Aorta (tissue), 5 donors: ENCODE measurements around the gene NDUFS2. TPM values are rescaled to one million over a fixed set of nuclear protein-coding genes. Genes with fewer than 3 reads are reported as not detected.

ENCODE experiments used
- ATAC-seq: fragments of 200-7000 bp; cut with Tn5 transposase; one replicate; pipeline ENCODE4 v1.9.1; 2022; ENCODE audit warnings: moderate library complexity; ENCODE audit not compliant: low FRiP score
- DNase-seq, 2 donors: peaks; one replicate each; pipeline ENCODE4 v3.0.0-alpha.2; 2020
- H3K27ac ChIP-seq, 2 donors: one replicate each; pipeline ENCODE4 v1.5.1; 2013; ENCODE audit warnings: low read length in 2 of 2, mild to moderate bottlenecking in 2 of 2, moderate library complexity in 2 of 2, control low read depth in 1 of 2, inconsistent platforms in 1 of 2, low read depth in 1 of 2
- H3K27me3 ChIP-seq, 2 donors: one replicate each; pipeline ENCODE4 v1.6.1; 2013; ENCODE audit warnings: control low read depth in 1 of 2, low read length in 1 of 2, mild to moderate bottlenecking in 1 of 2, moderate library complexity in 1 of 2; ENCODE audit not compliant: insufficient read depth in 2 of 2, control insufficient read depth in 1 of 2
- H3K36me3 ChIP-seq, 2 donors: one replicate each; pipeline ENCODE4 v1.6.1; 2013; ENCODE audit warnings: control low read depth in 1 of 2, low read length in 1 of 2, mild to moderate bottlenecking in 1 of 2; ENCODE audit not compliant: insufficient read depth in 2 of 2, control insufficient read depth in 1 of 2
- H3K4me1 ChIP-seq, 2 donors: one replicate each; pipeline ENCODE4 v1.6.1; 2013; ENCODE audit warnings: low read length in 2 of 2, control low read depth in 1 of 2, mild to moderate bottlenecking in 1 of 2, moderate library complexity in 1 of 2; ENCODE audit not compliant: insufficient read depth in 2 of 2, control insufficient read depth in 1 of 2
- H3K4me3 ChIP-seq, 2 donors: one replicate each; pipeline ENCODE4 v1.5.1; 2013; ENCODE audit warnings: low read length in 2 of 2, control low read depth in 1 of 2, mild to moderate bottlenecking in 1 of 2
- H3K9me3 ChIP-seq: one replicate; pipeline ENCODE4 v1.6.1; 2013; ENCODE audit warnings: mild to moderate bottlenecking, low read length; ENCODE audit not compliant: control insufficient read depth
- WGBS, 2 donors: extraction: QIAGEN DNeasy Blood & Tissue Kit; methylation state at CpG; one replicate each; pipeline ENCODE4 v1.1.7; 2013; 5-methylcytosine and 5-hydroxymethylcytosine counted together
- intact Hi-C, 2 donors: fragments of 100-400 bp; cut with DNase I; formaldehyde crosslinking; loops; one replicate each; pipeline versions ENCODE4 v1.14.2 to v1.15.0; 2022
- polyA plus RNA-seq, 2 donors: library from polyadenylated mRNA; stranded (reverse); fragments of 200-250 nt; gene quantifications; one replicate each; pipeline ENCODE4 v1.2.3, GENCODE V29; 2013
- total RNA-seq, 2 donors: library from RNA; stranded (reverse); fragmentation: NEBNext Ultra II Directional; extraction: Animal tissue kit (Norgen Biotek cat#: 25700); gene quantifications; one replicate each; pipeline ENCODE4 v1.2.1, GENCODE V29; 2021
- donor health status: healthy with polysubstance abuse.
- donor health status: Bipolar disorder and iron deficiency.
- donor health status: DM: no; HTN: no; CAD: no.
- donor health status: DM: no; HTN: no; CAD: no.
- donor health status: DM: yes; HTN: yes; CAD: no.

The NDUFS2 gene
- total and polyA plus RNA-seq, 4 donors: 55.3 to 88.1 (median 63.8) TPM

DNA sequence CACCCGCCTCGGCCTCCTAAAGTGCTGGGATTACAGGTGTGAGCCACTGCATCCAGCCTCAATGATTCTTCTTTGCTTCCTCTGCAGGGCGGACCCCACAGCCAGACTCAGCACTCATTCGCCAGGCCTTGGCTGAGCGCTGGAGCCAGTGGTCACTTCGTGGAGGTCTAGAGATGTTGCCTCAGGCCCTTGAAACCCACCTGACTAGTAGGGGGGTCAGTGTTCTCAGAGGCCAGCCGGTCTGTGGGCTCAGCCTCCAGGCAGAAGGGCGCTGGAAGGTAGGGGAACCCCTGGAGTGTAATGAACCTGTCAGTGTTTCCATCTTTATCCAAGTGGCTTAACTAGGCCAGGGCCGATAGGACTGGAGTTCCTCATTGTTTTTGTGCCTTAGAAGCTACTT lies 33.3 kb upstream of the NDUFS2 start:
- ATAC-seq (no peak), DNase-seq (peak; percentile 35 to 44)
- H3K4me3 ChIP-seq: no peak overlapping the region
- no peaks in the 10 kb centered on the region for H3K4me1 ChIP-seq
- intact Hi-C loops: no loop called here
- H3K36me3 ChIP-seq: peaks cover 0 to 2% of the 10 kb centered on the region in 2 donors
- H3K27me3 ChIP-seq: no peaks in the 10 kb centered on the region
- no peaks in the 10 kb centered on the region for H3K9me3 ChIP-seq
- 90 to 96% methylated on average over 9 of the region's 9 CpGs for WGBS, 2 donors
- H3K27ac ChIP-seq: no peak overlapping the region

DNA sequence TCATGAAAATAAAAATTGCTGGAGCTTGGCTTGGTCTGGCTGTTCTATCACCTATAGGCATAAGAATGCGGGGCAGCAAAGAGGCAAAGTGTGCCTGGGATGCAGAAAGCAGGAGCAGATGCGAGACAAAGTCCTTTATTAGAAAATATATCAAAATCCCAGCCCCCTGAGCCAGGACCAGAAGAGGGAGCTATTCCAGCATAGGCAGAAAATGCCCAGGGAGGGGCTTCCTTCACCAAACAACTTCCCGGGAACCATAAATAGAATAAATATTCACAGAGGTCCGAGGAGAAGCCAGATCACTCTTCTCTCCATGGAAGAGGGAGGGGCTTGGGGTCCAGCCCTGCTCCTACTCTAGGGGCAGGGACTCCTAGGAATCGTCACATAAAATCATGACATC lies 31.0 kb upstream of the NDUFS2 start:
- peak; percentile 15 to 20 for DNase-seq
- no peaks in the 10 kb centered on the region for H3K9me3 ChIP-seq
- no peak overlapping the region for H3K4me3 ChIP-seq
- H3K27me3 ChIP-seq: no peaks in the 10 kb centered on the region
- H3K36me3 ChIP-seq: peaks cover 0 to 4% of the 10 kb centered on the region in 2 donors
- no peak overlapping the region for H3K27ac ChIP-seq
- intact Hi-C loops: no loop called here
- no peak for ATAC-seq
- 44 to 48% methylated on average over 5 of the region's 5 CpGs for WGBS, 2 donors
- no peaks in the 10 kb centered on the region for H3K4me1 ChIP-seq

DNA sequence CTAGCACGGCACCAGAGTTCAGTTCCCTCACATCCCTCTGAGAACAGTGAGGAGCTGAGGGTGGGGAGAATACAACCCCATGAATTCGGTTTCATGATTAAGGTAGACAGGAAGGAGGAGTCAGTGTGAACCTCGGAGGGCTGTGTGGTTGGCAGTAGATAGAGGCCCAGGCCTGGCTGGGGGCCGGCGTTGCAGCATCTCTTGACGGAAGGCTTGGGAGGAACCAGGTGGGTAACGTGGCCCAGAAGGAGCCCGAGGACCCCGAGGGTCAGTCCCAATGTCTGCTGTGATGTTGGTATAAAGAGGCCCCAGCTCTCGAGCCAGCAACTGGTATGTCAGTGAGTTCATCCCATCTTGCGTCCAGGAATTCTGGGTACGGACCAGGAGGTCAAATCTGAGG lies 30.5 kb upstream of the NDUFS2 start:
- WGBS, 2 donors: 80 to 82% methylated on average over 12 of the region's 12 CpGs
- no peak overlapping the region for H3K27ac ChIP-seq
- intact Hi-C loops: no loop called here
- peaks cover 0 to 4% of the 10 kb centered on the region in 2 donors for H3K36me3 ChIP-seq
- ATAC-seq (no peak), DNase-seq (peak; percentile 36 to 63)
- H3K27me3 ChIP-seq: no peaks in the 10 kb centered on the region
- H3K9me3 ChIP-seq: no peaks in the 10 kb centered on the region
- H3K4me3 ChIP-seq: no peak overlapping the region
- H3K4me1 ChIP-seq: no peaks in the 10 kb centered on the region

- DNase-seq (peak in 1 of 2 donors; percentile 19), ATAC-seq (no peak)
- Histone ChIP-seq H3K4me1 (no peaks in the 10 kb centered on the region), H3K4me3 (no peak overlapping the region), H3K9me3 (no peaks in the 10 kb centered on the region), H3K27me3 (no peaks in the 10 kb centered on the region), H3K36me3 (peaks cover 0 to 4% of the 10 kb centered on the region in 2 donors), H3K27ac (no peak overlapping the region)
- intact Hi-C loops: no loop called here
- WGBS, 2 donors: 57 to 65% methylated on average over 1 of the region's 1 CpG
Measured at GRCh38 chr1:161172349-161172748, 29.8 kb upstream of the NDUFS2 start.

GRCh38 chr1:161172776-161173376 lies 29.3 kb upstream of the NDUFS2 start:
- ATAC-seq: no peak
- peak overlapping the region in 1 of 2 donors; percentile 20 for H3K27ac ChIP-seq

DNA sequence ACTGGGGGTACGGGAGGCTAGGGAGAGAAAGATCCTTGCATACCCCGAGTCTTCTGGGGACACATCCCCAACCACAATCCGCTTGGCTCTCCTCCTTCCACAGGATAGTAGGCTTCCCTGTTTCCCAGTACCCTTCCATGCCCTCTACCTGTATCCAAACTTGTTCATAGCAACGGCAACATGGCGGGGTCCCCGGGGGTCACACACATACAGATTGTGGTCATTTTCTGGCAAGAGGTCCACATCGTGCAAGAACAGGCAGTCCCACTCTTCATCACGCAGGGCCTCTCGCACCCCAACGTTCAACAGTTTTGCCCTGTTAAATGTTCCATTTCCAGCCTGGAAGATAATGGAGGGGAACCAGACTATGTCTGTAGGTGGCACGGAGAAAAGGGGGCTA lies 28.5 kb upstream of the NDUFS2 start:
- no peak overlapping the region for H3K4me3 ChIP-seq
- H3K4me1 ChIP-seq: no peaks in the 10 kb centered on the region
- DNase-seq (peak; percentile 34 to 59), ATAC-seq (no peak)
- intact Hi-C loops: no loop called here
- 92 to 93% methylated on average over 11 of the region's 11 CpGs for WGBS, 2 donors
- no peaks in the 10 kb centered on the region for H3K27me3 ChIP-seq
- no peak overlapping the region for H3K27ac ChIP-seq
- H3K36me3 ChIP-seq: peaks cover 0 to 4% of the 10 kb centered on the region in 2 donors
- H3K9me3 ChIP-seq: no peaks in the 10 kb centered on the region

More at GRCh38 chr1:161172776-161173376, 29.3 kb upstream of the NDUFS2 start:
- H3K36me3 ChIP-seq: peaks cover 0 to 4% of the 10 kb centered on the region in 2 donors
- H3K27me3 ChIP-seq: no peaks in the 10 kb centered on the region
- peak; percentile 45 to 78 for DNase-seq
- no peak overlapping the region for H3K4me3 ChIP-seq
- no peaks in the 10 kb centered on the region for H3K4me1 ChIP-seq
- 23 to 26% methylated on average over 4 of the region's 4 CpGs for WGBS, 2 donors
- intact Hi-C loops: no loop called here
- no peaks in the 10 kb centered on the region for H3K9me3 ChIP-seq

- no peaks in the 10 kb centered on the region for H3K27me3 ChIP-seq
- no peaks in the 10 kb centered on the region for H3K4me1 ChIP-seq
- peaks cover 0 to 4% of the 10 kb centered on the region in 2 donors for H3K36me3 ChIP-seq
- ATAC-seq (no peak), DNase-seq (peak in 1 of 2 donors; percentile 73)
- no peak overlapping the region for H3K4me3 ChIP-seq
- intact Hi-C loops: no loop called here
- no peaks in the 10 kb centered on the region for H3K9me3 ChIP-seq
- WGBS, 2 donors: 93 to 94% methylated on average over 11 of the region's 11 CpGs
- no peak overlapping the region for H3K27ac ChIP-seq
Measured at GRCh38 chr1:161174911-161175310, 27.3 kb upstream of the NDUFS2 start.

DNA sequence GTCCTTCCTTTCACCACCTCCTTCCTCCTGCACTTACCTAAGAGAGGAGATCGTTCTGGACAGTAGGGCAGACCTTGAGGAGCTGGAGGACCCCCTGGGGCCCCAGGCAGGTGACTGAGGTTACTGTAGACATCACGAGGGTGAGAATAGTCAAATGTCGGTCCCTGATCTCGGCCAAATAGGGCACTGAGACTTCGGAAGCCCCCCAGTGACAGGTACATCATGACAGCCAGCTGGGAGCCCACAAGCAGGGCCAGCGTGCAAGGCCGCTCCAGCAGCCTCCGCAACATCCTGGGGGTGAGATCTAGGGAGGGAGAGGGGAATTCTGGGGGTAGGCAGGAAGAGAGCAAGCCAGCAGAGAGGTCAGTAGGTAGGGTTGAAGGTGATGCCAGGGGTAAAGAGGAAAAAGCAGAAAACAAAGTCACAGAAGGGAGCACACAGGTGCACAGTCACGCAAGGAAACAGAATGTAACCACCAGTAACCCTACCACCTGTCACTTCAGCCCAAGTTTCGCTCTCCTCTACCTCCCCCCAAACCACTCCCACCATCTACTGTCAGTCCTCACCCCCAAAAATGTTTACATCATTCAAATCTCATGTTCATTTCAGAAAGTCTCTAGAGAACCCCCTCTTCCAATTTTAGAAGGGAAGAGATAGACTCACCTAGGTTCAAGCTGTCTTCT lies 26.3 kb upstream of the NDUFS2 start:
- DNase-seq (peak; percentile 40 to 69), ATAC-seq (no peak)
- intact Hi-C loops: no loop called here
- Histone ChIP-seq H3K9me3 (no peaks in the 10 kb centered on the region), H3K27ac (no peak overlapping the region), H3K36me3 (peaks cover 0 to 4% of the 10 kb centered on the region in 2 donors), H3K4me3 (no peak overlapping the region), H3K27me3 (no peaks in the 10 kb centered on the region), H3K4me1 (no peaks in the 10 kb centered on the region)
- 87 to 89% methylated on average over 10 of the region's 10 CpGs for WGBS, 2 donors
